IPS-11a (cell line): Measurements from ENCODE around the gene TBRG4.

Experiments
- H3K4me3 ChIP-seq: one replicate; pipeline ENCODE4 v1.5.1; 2013; ENCODE audit warnings: low read depth, low read length, control low read depth

Gene TBRG4

GRCh38 chr7:45075871-45076796 is 35.4 kb downstream of the TBRG4 start:
- H3K4me3 ChIP-seq = no peak overlapping the region

- no peak overlapping the region for H3K4me3 ChIP-seq
Observed at GRCh38 chr7:45075355-45075644, 36.2 kb downstream of the TBRG4 start.

- H3K4me3 ChIP-seq = no peak overlapping the region
Observed at GRCh38 chr7:45074528-45075354, 36.8 kb downstream of the TBRG4 start.

GRCh38 chr7:45073786-45074527 is 37.5 kb downstream of the TBRG4 start:
- no peak overlapping the region for H3K4me3 ChIP-seq

- no peak overlapping the region for H3K4me3 ChIP-seq
Observed at GRCh38 chr7:45073031-45073785, 38.3 kb downstream of the TBRG4 start.

- no peak overlapping the region for H3K4me3 ChIP-seq
Observed at GRCh38 chr7:45072131-45073030, 39.1 kb downstream of the TBRG4 start.

- no peak overlapping the region for H3K4me3 ChIP-seq
Observed at GRCh38 chr7:45071528-45071927, 40.0 kb downstream of the TBRG4 start.

GRCh38 chr7:45070254-45070642 is 41.2 kb downstream of the TBRG4 start:
- H3K4me3 ChIP-seq = no peak overlapping the region

- H3K4me3 ChIP-seq = no peak overlapping the region
Observed at GRCh38 chr7:45069444-45070253, 41.8 kb downstream of the TBRG4 start.

- no peak overlapping the region for H3K4me3 ChIP-seq
Observed at GRCh38 chr7:45068236-45069023, 43.1 kb downstream of the TBRG4 start.

GRCh38 chr7:45067582-45067981 is 43.9 kb downstream of the TBRG4 start:
- no peak overlapping the region for H3K4me3 ChIP-seq

GRCh38 chr7:45066409-45066808 is 45.1 kb downstream of the TBRG4 start:
- no peak overlapping the region for H3K4me3 ChIP-seq

- no peak overlapping the region for H3K4me3 ChIP-seq
Observed at GRCh38 chr7:45065031-45065995, 46.2 kb downstream of the TBRG4 start.

- H3K4me3 ChIP-seq = no peak overlapping the region
Observed at GRCh38 chr7:45064047-45064725, 47.3 kb downstream of the TBRG4 start.

- no peak overlapping the region for H3K4me3 ChIP-seq
Observed at GRCh38 chr7:45061806-45062425, 49.6 kb downstream of the TBRG4 start.

GRCh38 chr7:45061352-45061751 is 50.1 kb downstream of the TBRG4 start:
- H3K4me3 ChIP-seq = no peak overlapping the region
